Ovary (tissue), 9 donors: ENCODE data around the gene CALR. TPM values are rescaled to one million over a fixed set of nuclear protein-coding genes. Genes with fewer than 3 reads are reported as not detected.

Experiments
- DNase-seq, 5 donors: peaks; one replicate each; pipeline ENCODE4 v3.0.0-alpha.2; 2019 to 2020
- H3K27ac ChIP-seq, 2 donors: fragments of 200-600 bp; one replicate each; pipeline versions ENCODE4 v1.5.1 to v1.8.0; 2019 to 2022
- H3K27me3 ChIP-seq: fragments of 200-600 bp; one replicate; pipeline ENCODE4 v1.8.0; 2022
- H3K36me3 ChIP-seq: fragments of 200-600 bp; sonication (generic); one replicate; pipeline ENCODE4 v1.5.1; 2019
- H3K4me1 ChIP-seq: one replicate; pipeline ENCODE4 v1.8.1; 2013; ENCODE audit warnings: mild to moderate bottlenecking, moderate library complexity; ENCODE audit not compliant: insufficient read depth
- H3K4me3 ChIP-seq: fragments of 200-600 bp; sonication (generic); one replicate; pipeline ENCODE4 v1.5.1; 2017
- H3K9me3 ChIP-seq, 2 donors: fragments of 200-600 bp in 1 of 2; sonication (generic) in 1 of 2; one replicate each; pipeline versions ENCODE4 v1.5.1 to v1.8.1; 2013 to 2019; ENCODE audit warnings: mild to moderate bottlenecking in 1 of 2, moderate library complexity in 1 of 2
- EP300 ChIP-seq: sonication (generic); formaldehyde crosslinking; IDR thresholded peaks from one replicate; pipeline ENCODE4 v1.6.1; 2017; ENCODE audit warnings: antibody characterized with exemption
- POLR2A ChIP-seq: fragments of 450-650 bp; IDR thresholded peaks from one replicate; pipeline ENCODE4 v1.6.1; 2017; ENCODE audit warnings: antibody characterized with exemption, mild to moderate bottlenecking, moderate library complexity
- WGBS, 3 donors: extraction: QIAGEN DNeasy Blood & Tissue Kit in 1 of 3; methylation state at CpG; one replicate each; pipeline versions ENCODE4 v1.1.5 to v1.1.7; 2013 to 2017; 5-methylcytosine and 5-hydroxymethylcytosine counted together
- intact Hi-C, 4 donors: fragments of 100-400 bp; cut with DNase I; formaldehyde crosslinking; loops; one replicate each; pipeline versions ENCODE4 v1.11.0 to v1.15.1; 2022 to 2023
- polyA plus RNA-seq, 2 donors: library from polyadenylated mRNA; stranded (reverse); fragments of 200-250 nt in 1 of 2; fragments of 350-450 nt in 1 of 2; fragmentation: Illumina TruSeq in 1 of 2; extraction: RNeasy Lipid Tissue Mini Kit (QIAGEN cat#74804) in 1 of 2; gene quantifications; one replicate each; pipeline ENCODE4 v1.2.3, GENCODE V29; 2013 to 2014
- total RNA-seq, 7 donors: library from RNA; depleted of rRNA in 2 of 7; stranded (reverse); fragments of >200 nt in 2 of 7; fragmentation: NEBNext Ultra II Directional in 3 of 7; extraction: Animal tissue kit (Norgen Biotek cat#: 25700) in 3 of 7; gene quantifications; one replicate each; pipeline versions ENCODE4 v1.1.0 to v1.2.4, GENCODE V29; 2016 to 2023
- TF ChIP-seq, protein P1 (sequence below), 3 donors: fragments of 450-650 bp in 2 of 3; fragments of 200-600 bp in 1 of 3; IDR thresholded peaks; one replicate each; pipeline versions ENCODE4 v1.5.1 to v1.8.0; 2016 to 2022; ENCODE audit warnings: antibody characterized with exemption in 3 of 3, mild to moderate bottlenecking in 1 of 3
- donor health status: DM: no; HTN: no; CAD: no; lungs with moderate emphysema.
- donor health status: DM: no; HTN: no; CAD: no.
- donor health status: Bipolar disorder and iron deficiency.
- donor health status: DM: yes; HTN: yes; CAD: no.
- donor health status: DM: no; HTN: no; CAD: no.
- donor health status: DM: yes; HTN: yes; CAD: no.

Gene CALR
- total and polyA plus RNA-seq, 9 donors: 211 to 1,094 (median 450) TPM

DNA sequence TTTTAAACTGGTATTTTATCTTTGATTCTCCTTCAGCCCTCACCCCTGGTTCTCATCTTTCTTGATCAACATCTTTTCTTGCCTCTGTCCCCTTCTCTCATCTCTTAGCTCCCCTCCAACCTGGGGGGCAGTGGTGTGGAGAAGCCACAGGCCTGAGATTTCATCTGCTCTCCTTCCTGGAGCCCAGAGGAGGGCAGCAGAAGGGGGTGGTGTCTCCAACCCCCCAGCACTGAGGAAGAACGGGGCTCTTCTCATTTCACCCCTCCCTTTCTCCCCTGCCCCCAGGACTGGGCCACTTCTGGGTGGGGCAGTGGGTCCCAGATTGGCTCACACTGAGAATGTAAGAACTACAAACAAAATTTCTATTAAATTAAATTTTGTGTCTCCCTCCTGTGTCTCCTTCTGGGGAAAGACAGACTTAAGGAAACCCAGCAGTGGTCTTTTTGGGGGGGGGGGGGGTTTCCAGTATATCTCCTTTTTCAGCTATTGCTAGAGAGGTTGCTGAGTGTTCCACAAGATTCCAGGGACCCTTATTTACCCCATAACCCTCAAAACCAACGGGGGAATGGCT is 5.8 kb downstream of the CALR start:
- no peak for DNase-seq
- Histone ChIP-seq H3K27me3 (no peaks in the 10 kb centered on the region), H3K27ac (no peak overlapping the region), H3K4me3 (no peak overlapping the region), H3K36me3 (no peaks in the 10 kb centered on the region), H3K9me3 (no peaks in the 10 kb centered on the region), H3K4me1 (peaks cover 2% of the 10 kb centered on the region)
- 52 to 73% (median 57%) methylated on average over 2 of the region's 2 CpGs for WGBS, 3 donors
- TF ChIP-seq EP300 (no peak), POLR2A (no peak)
- TF ChIP-seq, protein P1, sequence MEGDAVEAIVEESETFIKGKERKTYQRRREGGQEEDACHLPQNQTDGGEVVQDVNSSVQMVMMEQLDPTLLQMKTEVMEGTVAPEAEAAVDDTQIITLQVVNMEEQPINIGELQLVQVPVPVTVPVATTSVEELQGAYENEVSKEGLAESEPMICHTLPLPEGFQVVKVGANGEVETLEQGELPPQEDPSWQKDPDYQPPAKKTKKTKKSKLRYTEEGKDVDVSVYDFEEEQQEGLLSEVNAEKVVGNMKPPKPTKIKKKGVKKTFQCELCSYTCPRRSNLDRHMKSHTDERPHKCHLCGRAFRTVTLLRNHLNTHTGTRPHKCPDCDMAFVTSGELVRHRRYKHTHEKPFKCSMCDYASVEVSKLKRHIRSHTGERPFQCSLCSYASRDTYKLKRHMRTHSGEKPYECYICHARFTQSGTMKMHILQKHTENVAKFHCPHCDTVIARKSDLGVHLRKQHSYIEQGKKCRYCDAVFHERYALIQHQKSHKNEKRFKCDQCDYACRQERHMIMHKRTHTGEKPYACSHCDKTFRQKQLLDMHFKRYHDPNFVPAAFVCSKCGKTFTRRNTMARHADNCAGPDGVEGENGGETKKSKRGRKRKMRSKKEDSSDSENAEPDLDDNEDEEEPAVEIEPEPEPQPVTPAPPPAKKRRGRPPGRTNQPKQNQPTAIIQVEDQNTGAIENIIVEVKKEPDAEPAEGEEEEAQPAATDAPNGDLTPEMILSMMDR (IDR thresholded peaks at IDR 0.05): no peak
- intact Hi-C loops: no loop called here

GRCh38 chr19:12945479-12946091 is 7.2 kb downstream of the CALR start, which contains the start of gene RAD23A:
TSS of gene RAD23A (plus strand) at chr19:12945862. CDS start at chr19:12945949, 87 bp downstream.
- Histone ChIP-seq H3K4me3 (peak within 1 kb of the TSS; percentile 96), H3K36me3 (no peaks in the 10 kb centered on the region), H3K4me1 (no peaks in the 10 kb centered on the region), H3K27ac (peak within 1 kb of the TSS; percentile 83 to 85), H3K27me3 (no peaks in the 10 kb centered on the region), H3K9me3 (no peaks in the 10 kb centered on the region)
- TF ChIP-seq, protein P1 (IDR thresholded peaks at IDR 0.05): peak in 1 of 3 donors; percentile 24
- TF ChIP-seq EP300 (peak; percentile 9), POLR2A (peak; percentile 89)
- intact Hi-C loops: no loop called here
- 0 to 1% (median 0%) methylated on average over 46 to 62 of the region's 62 CpGs for WGBS, 3 donors
- peak; percentile 98 to 100 (median 99) for DNase-seq

GRCh38 chr19:12946092-12946721 is 7.8 kb downstream of the CALR start:
- H3K4me1 ChIP-seq: no peaks in the 10 kb centered on the region
- no peaks in the 10 kb centered on the region for H3K27me3 ChIP-seq
- TF ChIP-seq EP300: no peak
- no peak for TF ChIP-seq POLR2A
- TF ChIP-seq, protein P1 (IDR thresholded peaks at IDR 0.05): no peak
- WGBS, 3 donors: 0 to 1% (median 1%) methylated on average over 36 to 40 of the region's 40 CpGs
- H3K27ac ChIP-seq: peak overlapping the region; percentile 83 to 85
- peak; percentile 53 to 79 (median 67) for DNase-seq
- intact Hi-C loops: no loop called here
- H3K4me3 ChIP-seq: peak overlapping the region; percentile 96
- H3K9me3 ChIP-seq: no peaks in the 10 kb centered on the region
- H3K36me3 ChIP-seq: no peaks in the 10 kb centered on the region

GRCh38 chr19:12946731-12947496 is 8.5 kb downstream of the CALR start:
- H3K36me3 ChIP-seq: no peaks in the 10 kb centered on the region
- intact Hi-C loops: no loop called here
- TF ChIP-seq POLR2A (no peak), EP300 (no peak)
- TF ChIP-seq, protein P1 (IDR thresholded peaks at IDR 0.05): no peak

More at GRCh38 chr19:12946731-12947496, 8.5 kb downstream of the CALR start:
- Histone ChIP-seq H3K4me3 (peak overlapping the region; percentile 96), H3K4me1 (no peaks in the 10 kb centered on the region), H3K9me3 (no peaks in the 10 kb centered on the region), H3K27me3 (no peaks in the 10 kb centered on the region), H3K27ac (no peak overlapping the region)
- WGBS, 3 donors: 56 to 60% (median 57%) methylated on average over 14 of the region's 14 CpGs
- DNase-seq: no peak
